PFSK-1 (cell line): ENCODE data around the gene UST.

Experiments
- POLR2AphosphoS5 ChIP-seq: IDR thresholded peaks from 2 replicates; pipeline ENCODE4 v1.6.1; 2012; ENCODE audit warnings: low read depth, mild to moderate bottlenecking, control low read depth, low read length, moderate library complexity
- TAF1 ChIP-seq: IDR thresholded peaks from 2 replicates; pipeline ENCODE4 v1.6.1; 2012; ENCODE audit warnings: low read length, control low read depth, borderline replicate concordance; ENCODE audit not compliant: insufficient read depth

DNA sequence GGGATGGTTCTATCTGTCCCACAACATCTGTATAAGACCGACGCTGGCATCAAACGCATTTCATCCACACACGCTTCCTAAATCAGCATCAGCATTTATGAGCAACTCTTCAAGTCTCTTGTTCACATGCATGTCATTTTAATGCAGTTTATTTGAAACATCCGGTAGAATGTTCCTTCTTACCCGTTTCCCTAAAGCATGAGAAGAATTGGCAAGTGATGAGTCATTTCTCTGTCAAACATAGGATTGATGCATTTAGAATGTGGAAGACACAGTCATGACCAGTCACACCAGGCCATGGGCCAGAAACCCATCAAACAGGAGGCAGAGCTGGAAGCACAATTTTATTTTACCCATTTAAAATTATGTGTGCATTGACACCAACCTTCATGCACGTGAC lies 122.8 kb downstream of the UST start:
- TF ChIP-seq POLR2AphosphoS5 (no peak), TAF1 (no peak)
